Endothelial cell of umbilical vein (primary cell): ENCODE measurements around the gene EVA1A. TPM values are rescaled to one million over a fixed set of nuclear protein-coding genes. Genes with fewer than 3 reads are reported as not detected.
A peak's percentile ranks its signal among the peaks of the same experiment; 100 is the strongest.
"Not testable (repeated sequence)": the region's sequence is repeated elsewhere in the genome, so short reads cannot be mapped to it uniquely, and the experiment has no call there.

Source experiments
- BruUV-seq: library from RNA; stranded (reverse); fragments of 400-500 nt; replicated peaks from 2 replicates; lab custom pipeline; 2021; lab: Mats Ljungman, UMichigan
- CTCF ChIA-PET: fragments of 300-600, 350-600 bp; sonication (Branson Sonifier 250); formaldehyde crosslinking; loops from one replicate; lab custom pipeline; 2021; ENCODE audit warnings: antibody characterized with exemption, inconsistent platforms; lab: Charles Lee
- POLR2A ChIA-PET: fragments of 300-600, 350-600 bp; sonication (Branson Sonifier 250); formaldehyde crosslinking; loops from one replicate; lab custom pipeline; 2021; ENCODE audit warnings: antibody characterized with exemption, inconsistent platforms; lab: Charles Lee
- DNase-seq: peaks from one replicate; pipeline ENCODE4 v3.0.0-alpha.2; 2011; ENCODE audit warnings: low read depth, low spot score
- FAIRE-seq: peaks from 2 replicates; lab custom pipeline; 2011; peaks lifted over from hg19 to GRCh38; lab: Jason Lieb, UNC
- H2AFZ ChIP-seq: 2 replicates; pipeline ENCODE4 v1.6.0; 2012; ENCODE audit warnings: low read depth, low read length, control low read depth, inconsistent platforms
- H3K27ac ChIP-seq: 2 replicates; pipeline ENCODE4 v1.5.1; 2011; ENCODE audit warnings: low read depth, mild to moderate bottlenecking, control low read depth, low read length, moderate library complexity; ENCODE audit not compliant: insufficient read depth
- H3K27me3 ChIP-seq, 2 experiments: 2 replicates each; pipeline versions ENCODE4 v1.6.0 to v1.6.1; 2011; ENCODE audit warnings: low read length in 2 of 2, mixed read lengths in 1 of 2; ENCODE audit not compliant: control insufficient read depth in 2 of 2, insufficient read depth in 2 of 2
- H3K36me3 ChIP-seq, 2 experiments: 2 replicates in 1 of 2; 3 replicates in 1 of 2; pipeline ENCODE4 v1.5.1; 2011; ENCODE audit warnings: low read length in 2 of 2, mild to moderate bottlenecking in 1 of 2, moderate library complexity in 1 of 2; ENCODE audit not compliant: control insufficient read depth in 2 of 2, insufficient read depth in 2 of 2; ENCODE audit errors: extremely low read depth in 1 of 2
- H3K4me1 ChIP-seq: 3 replicates; pipeline ENCODE4 v1.5.1; 2011; ENCODE audit warnings: mild to moderate bottlenecking, low read length; ENCODE audit not compliant: control insufficient read depth, insufficient read depth; ENCODE audit errors: extremely low read depth
- H3K4me2 ChIP-seq: 2 replicates; pipeline ENCODE4 v1.6.1; 2011; ENCODE audit warnings: low read length, control low read depth, mixed read lengths; ENCODE audit not compliant: insufficient read depth
- H3K4me3 ChIP-seq, 3 experiments: fragments of 200-600 bp in 1 of 3; sonication (generic), shearing (Covaris generic) in 1 of 3; replicated peaks in 1 of 3; 2 replicates each; pipeline ENCODE4 v1.5.1; 2011 to 2016; ENCODE audit warnings: control low read depth in 3 of 3, low read length in 3 of 3, mild to moderate bottlenecking in 2 of 3, inconsistent platforms in 1 of 3, low read depth in 1 of 3, moderate library complexity in 1 of 3; ENCODE audit not compliant: insufficient read depth in 1 of 3
- H3K79me2 ChIP-seq: 2 replicates; pipeline ENCODE4 v1.6.0; 2012; ENCODE audit warnings: low read length, inconsistent platforms; ENCODE audit not compliant: control insufficient read depth, insufficient read depth
- H3K9ac ChIP-seq: replicated peaks from 2 replicates; pipeline ENCODE3; 2011; ENCODE audit warnings: low read length, control low read depth; ENCODE audit not compliant: insufficient read depth; ENCODE audit errors: extremely low read depth
- H3K9me1 ChIP-seq: replicated peaks from 3 replicates; pipeline ENCODE4 v1.6.0; 2011; ENCODE audit warnings: mild to moderate bottlenecking, low read length; ENCODE audit not compliant: control insufficient read depth, insufficient read depth; ENCODE audit errors: extremely low read depth
- H3K9me3 ChIP-seq: replicated peaks from 2 replicates; pipeline ENCODE4 v1.5.1; 2012; ENCODE audit warnings: low read length, inconsistent platforms; ENCODE audit not compliant: control insufficient read depth, insufficient read depth
- H4K20me1 ChIP-seq: replicated peaks from 2 replicates; pipeline ENCODE3; 2011; ENCODE audit warnings: mild to moderate bottlenecking, low read length; ENCODE audit not compliant: control insufficient read depth, insufficient read depth; ENCODE audit errors: extremely low read depth
- CTCF ChIP-seq, 2 donors: IDR thresholded peaks; 1 replicate in 1 of 2; 2 replicates in 1 of 2; pipeline ENCODE4 v1.5.1; 2011; ENCODE audit warnings: low read length in 2 of 2, mild to moderate bottlenecking in 2 of 2, moderate library complexity in 2 of 2, control low read depth in 1 of 2, inconsistent platforms in 1 of 2, low read depth in 1 of 2; ENCODE audit not compliant: insufficient read depth in 1 of 2; ENCODE audit errors: extremely low read depth in 1 of 2
- MYC ChIP-seq: IDR thresholded peaks from one replicate; pipeline ENCODE4 v1.6.1; 2011; ENCODE audit warnings: mild to moderate bottlenecking, low read depth, low read length
- POLR2AphosphoS5 ChIP-seq: IDR thresholded peaks from 2 replicates; pipeline ENCODE4 v1.6.1; 2012; ENCODE audit warnings: low read depth, mild to moderate bottlenecking, control low read depth, low read length, moderate library complexity; ENCODE audit not compliant: insufficient read depth
- dilution Hi-C: fragments of 300-500 bp; cut with MboI; formaldehyde crosslinking; loops from one replicate; pipeline ENCODE4 v1.15.0; 2019; ENCODE audit warnings: low sequenced_read_pairs; ENCODE audit not compliant: extremely low pct_ligation_motif_present
- intact Hi-C: fragments of 100-400 bp; cut with micrococcal nuclease; formaldehyde crosslinking; loops from one replicate; pipeline ENCODE4 v1.10.0; 2022
- polyA plus RNA-seq, 4 experiments: library from polyadenylated mRNA; depleted of rRNA in 3 of 4; stranded (reverse) in 3 of 4; unstranded in 1 of 4; fragments of >200 nt; gene quantifications; 2 replicates each; pipeline versions ENCODE4 v1.2.1 to v1.2.3, GENCODE V29; 2011 to 2012; ENCODE audit warnings: missing spikeins in 1 of 4
- total RNA-seq: library from RNA; stranded (reverse); gene quantifications from 2 replicates; pipeline ENCODE4 v1.2.3, GENCODE V29; 2021

The EVA1A gene
- total and polyA plus RNA-seq, 2 donors (not counting 3 experiments of a cell fraction or from before 2014, with no cell fraction given), result 52.6 to 66.5 TPM

- H2AFZ ChIP-seq, result no peak overlapping the region
- no peak overlapping the region for H3K4me3 ChIP-seq
- FAIRE-seq, result no peak
- POLR2A ChIA-PET, result no interaction called here
- H3K27ac ChIP-seq, result no peak overlapping the region
- H3K4me2 ChIP-seq, result no peak overlapping the region
- no peaks in the 10 kb centered on the region for H4K20me1 ChIP-seq
- H3K36me3 ChIP-seq, result no peaks in the 10 kb centered on the region
- DNase-seq, result no peak
- intact Hi-C loops (no loop called here), dilution Hi-C loops (no loop called here)
- no peak for TF ChIP-seq MYC
- no peak for TF ChIP-seq POLR2AphosphoS5
- TF ChIP-seq CTCF (IDR thresholded peaks at IDR 0.05; ENCODE audit: extremely low read depth in 1 of 2, insufficient read depth in 1 of 2, low read depth in 1 of 2, low read length in 2 of 2), result peak in 1 of 2 donors; percentile 17
- no peak overlapping the region for H3K9ac ChIP-seq
- CTCF ChIA-PET, result interaction anchor here (1.5 to 2.7 kb wide), 6 partner anchors 15 to 147 kb away, joined by 3 to 12 read pairs (median 4); no protein-coding TSS in a partner anchor
- H3K9me1 ChIP-seq, result no peaks in the 10 kb centered on the region
- no TSS peak for BruUV-seq
- no peaks in the 10 kb centered on the region for H3K9me3 ChIP-seq
- no peaks in the 10 kb centered on the region for H3K4me1 ChIP-seq
- peaks cover 4 to 7% of the 10 kb centered on the region in 2 experiments for H3K27me3 ChIP-seq
- no peaks in the 10 kb centered on the region for H3K79me2 ChIP-seq
These were observed 79.5 kb downstream of the EVA1A start for GRCh38 chr2:75480971-75481836.

DNA sequence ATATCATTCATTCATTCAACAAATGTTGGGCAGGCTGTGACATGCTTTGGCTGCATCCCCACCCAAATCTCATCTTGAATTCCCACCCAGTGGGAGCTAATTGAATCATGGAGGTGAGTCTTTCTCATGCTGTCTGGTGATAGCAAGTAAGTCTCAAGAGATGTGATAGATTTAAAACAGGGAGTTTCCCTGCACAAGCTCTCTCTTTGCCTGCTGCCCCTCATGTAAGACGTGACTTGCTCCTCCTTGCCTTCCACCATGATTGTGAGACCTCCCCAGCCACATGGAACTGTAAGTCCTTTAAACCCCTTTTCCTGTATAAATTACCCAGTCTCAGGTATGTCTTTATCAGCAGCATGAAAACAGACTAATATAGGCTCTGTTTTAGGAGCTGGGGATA is 83.0 kb downstream of the EVA1A start:
- H3K9me1 ChIP-seq, H3K4me2 ChIP-seq, H3K4me1 ChIP-seq, H3K27me3 ChIP-seq, H4K20me1 ChIP-seq, intact Hi-C loops, H3K36me3 ChIP-seq, H2AFZ ChIP-seq, H3K27ac ChIP-seq, POLR2A ChIA-PET, H3K9me3 ChIP-seq, BruUV-seq, H3K9ac ChIP-seq, DNase-seq, dilution Hi-C loops, H3K79me2 ChIP-seq, H3K4me3 ChIP-seq, FAIRE-seq: not testable (repeated sequence)
- CTCF ChIA-PET, result interaction anchor here (1.1 to 2.3 kb wide), 3 partner anchors 12 to 150 kb away, joined by 3 to 11 read pairs (median 5); no protein-coding TSS in a partner anchor
